Kidney capillary endothelial cell (primary cell): ENCODE data around the gene ZC3H12A.

Source experiments
- DNase-seq: peaks from one replicate; pipeline ENCODE4 v3.0.0-alpha.2; 2018; ENCODE audit warnings: low spot score

The ZC3H12A gene

GRCh38 chr1:37474046-37474696 is at the start of gene ZC3H12A:
ZC3H12A (plus strand) TSS chr1:37474580; CDS start chr1:37475497, 917 bp downstream.
- peak; percentile 85 for DNase-seq

- DNase-seq: no peak
These were observed 49.2 kb upstream of the ZC3H12A start for GRCh38 chr1:37425221-37425620.

GRCh38 chr1:37429029-37429428 is 45.4 kb upstream of the ZC3H12A start:
- no peak for DNase-seq

- no peak for DNase-seq
These were observed 44.0 kb upstream of the ZC3H12A start for GRCh38 chr1:37430103-37430985.

- DNase-seq: no peak
These were observed 41.7 kb upstream of the ZC3H12A start for GRCh38 chr1:37432716-37433115.

GRCh38 chr1:37433171-37433570 is 41.2 kb upstream of the ZC3H12A start:
- no peak for DNase-seq

GRCh38 chr1:37434292-37435225 is 39.8 kb upstream of the ZC3H12A start:
- DNase-seq: peak; percentile 36

GRCh38 chr1:37437087-37437486 is 37.3 kb upstream of the ZC3H12A start:
- no peak for DNase-seq

- DNase-seq: no peak
These were observed 36.1 kb upstream of the ZC3H12A start for GRCh38 chr1:37438037-37438868.

- DNase-seq: no peak
These were observed 35.5 kb upstream of the ZC3H12A start for GRCh38 chr1:37438869-37439343.

- no peak for DNase-seq
These were observed 34.9 kb upstream of the ZC3H12A start for GRCh38 chr1:37439349-37439995.

GRCh38 chr1:37441490-37441889 is 32.9 kb upstream of the ZC3H12A start:
- DNase-seq: no peak

- DNase-seq: no peak
These were observed 32.2 kb upstream of the ZC3H12A start for GRCh38 chr1:37442139-37442538.

- no peak for DNase-seq
These were observed 31.7 kb upstream of the ZC3H12A start for GRCh38 chr1:37442644-37443043.

GRCh38 chr1:37446874-37447273 is 27.5 kb upstream of the ZC3H12A start:
- no peak for DNase-seq

GRCh38 chr1:37448185-37448584 is 26.2 kb upstream of the ZC3H12A start:
- no peak for DNase-seq

GRCh38 chr1:37448691-37449417 is 25.5 kb upstream of the ZC3H12A start:
- DNase-seq: no peak

- DNase-seq: no peak
These were observed 24.4 kb upstream of the ZC3H12A start for GRCh38 chr1:37449936-37450335.

GRCh38 chr1:37452416-37452815 is 22.0 kb upstream of the ZC3H12A start:
- DNase-seq: no peak

- no peak for DNase-seq
These were observed 20.7 kb upstream of the ZC3H12A start for GRCh38 chr1:37453647-37454046.
